DMS153 (cell line): ENCODE measurements around the gene SST.

Source experiments
- DNase-seq: peaks from one replicate; lab custom pipeline; 2025; lab: John Stamatoyannopoulos, UW

SST gene

GRCh38 chr3:187629711-187630110, 40.5 kb downstream of the SST start:
- no peak for DNase-seq

- DNase-seq: no peak
Observed at GRCh38 chr3:187628169-187628568, 42.0 kb downstream of the SST start.

GRCh38 chr3:187626581-187626980, 43.6 kb downstream of the SST start:
- no peak for DNase-seq

- no peak for DNase-seq
Observed at GRCh38 chr3:187624588-187624987, 45.6 kb downstream of the SST start.

- DNase-seq: no peak
Observed at GRCh38 chr3:187623285-187623814, 46.8 kb downstream of the SST start.

- no peak for DNase-seq
Observed at GRCh38 chr3:187621881-187622280, 48.3 kb downstream of the SST start.

GRCh38 chr3:187619461-187619860, 50.7 kb downstream of the SST start:
- no peak for DNase-seq
